Esophagus muscularis mucosa (tissue), 4 donors: Measurements from ENCODE around the gene RNGTT. TPM values are rescaled to one million over a fixed set of nuclear protein-coding genes. Genes with fewer than 3 reads are reported as not detected.

ENCODE experiments used
- DNase-seq: peaks from one replicate; pipeline ENCODE4 v3.0.0-alpha.2; 2017; ENCODE audit errors: extremely low spot score
- H3K27ac ChIP-seq, 4 donors: fragments of 200-600 bp; sonication (generic); replicated peaks in 1 of 4; 1 replicate in 3 of 4; 2 replicates in 1 of 4; pipeline ENCODE4 v1.5.1; 2016 to 2019; ENCODE audit warnings: mild to moderate bottlenecking in 1 of 4
- H3K27me3 ChIP-seq, 4 donors: fragments of 200-600 bp; sonication (generic); one replicate each; pipeline versions ENCODE4 v1.5.1 to v1.6.0; 2016 to 2019
- H3K36me3 ChIP-seq, 4 donors: fragments of 200-600 bp; sonication (generic); one replicate each; pipeline ENCODE4 v1.5.1; 2016 to 2019
- H3K4me1 ChIP-seq, 4 donors: fragments of 200-600 bp; sonication (generic); one replicate each; pipeline ENCODE4 v1.5.1; 2016 to 2019
- H3K4me3 ChIP-seq, 4 donors: fragments of 200-600 bp; sonication (generic); 1 replicate in 2 of 4; 2 replicates in 2 of 4; pipeline ENCODE4 v1.5.1; 2016 to 2019; ENCODE audit warnings: mild to moderate bottlenecking in 4 of 4, moderate library complexity in 1 of 4
- H3K9me3 ChIP-seq, 4 donors: fragments of 200-600 bp; sonication (generic); 1 replicate in 3 of 4; 2 replicates in 1 of 4; pipeline ENCODE4 v1.5.1; 2016 to 2019
- CTCF ChIP-seq, 3 experiments: fragments of 200-600 bp in 2 of 3; fragments of 450-650 bp in 1 of 3; sonication (generic) in 2 of 3; IDR thresholded peaks; one replicate each; pipeline ENCODE4 v1.5.1; 2017 to 2019; ENCODE audit warnings: antibody characterized with exemption in 3 of 3, mild to moderate bottlenecking in 2 of 3, moderate library complexity in 1 of 3
- EP300 ChIP-seq: sonication (generic); formaldehyde crosslinking; IDR thresholded peaks from one replicate; pipeline ENCODE4 v1.6.1; 2017; ENCODE audit warnings: antibody characterized with exemption
- POLR2A ChIP-seq: fragments of 450-650 bp; IDR thresholded peaks from one replicate; pipeline ENCODE4 v1.6.1; 2017; ENCODE audit warnings: antibody characterized with exemption, moderate library complexity, mild to moderate bottlenecking, low read depth
- POLR2AphosphoS5 ChIP-seq, 2 donors: sonication (generic); formaldehyde crosslinking; IDR thresholded peaks; one replicate each; pipeline ENCODE4 v1.6.1; 2017; ENCODE audit warnings: antibody characterized with exemption in 2 of 2
- WGBS: methylation state at CpG from one replicate; pipeline ENCODE4 v1.1.5; 2018; 5-methylcytosine and 5-hydroxymethylcytosine counted together
- intact Hi-C: fragments of 100-400 bp; cut with DNase I; formaldehyde crosslinking; loops from one replicate; pipeline ENCODE4 v1.15.1; 2023
- total RNA-seq, 4 donors: library from RNA; depleted of rRNA; stranded (reverse); fragments of >200 nt; gene quantifications; one replicate each; pipeline versions ENCODE4 v1.1.0 to v1.2.1, GENCODE V29; 2016

RNGTT gene
- total RNA-seq, 4 donors from 2014 or later = 10.7 to 13.9 (median 12.0) TPM

GRCh38 chr6:88869263-88870020, 94.0 kb downstream of the RNGTT start:
- WGBS = 79% methylated on average over 1 of the region's 1 CpG
- Histone ChIP-seq H3K27me3 (no peaks in the 10 kb centered on the region), H3K9me3 (no peaks in the 10 kb centered on the region), H3K4me1 (peaks cover 0 to 5% (median 2%) of the 10 kb centered on the region in 4 donors), H3K4me3 (no peak overlapping the region), H3K27ac (no peak overlapping the region), H3K36me3 (no peaks in the 10 kb centered on the region)
- no peak for DNase-seq
- intact Hi-C loops = loop anchor here (5.0 kb wide), 1 partner anchor 942 kb away; no protein-coding TSS in a partner anchor
- no peak for TF ChIP-seq EP300
- TF ChIP-seq POLR2AphosphoS5 (IDR thresholded peaks at IDR 0.05) = no peak
- TF ChIP-seq CTCF (IDR thresholded peaks at IDR 0.05) = no peak
- TF ChIP-seq POLR2A = no peak

- no peak for TF ChIP-seq POLR2AphosphoS5 (IDR thresholded peaks at IDR 0.05)
- no peak for TF ChIP-seq CTCF (IDR thresholded peaks at IDR 0.05)
- TF ChIP-seq POLR2A = no peak
- no peak for TF ChIP-seq EP300
- no peak overlapping the region for H3K4me3 ChIP-seq
- H3K36me3 ChIP-seq = no peaks in the 10 kb centered on the region
- no peaks in the 10 kb centered on the region for H3K27me3 ChIP-seq
- 83% methylated on average over 2 of the region's 2 CpGs for WGBS
- H3K27ac ChIP-seq = no peak overlapping the region
- intact Hi-C loops = no loop called here
- no peak for DNase-seq
- H3K9me3 ChIP-seq = no peaks in the 10 kb centered on the region
- peaks cover 0 to 12% (median 3%) of the 10 kb centered on the region in 4 donors for H3K4me1 ChIP-seq
These were observed 95.3 kb downstream of the RNGTT start for GRCh38 chr6:88867841-88868731.

- Histone ChIP-seq H3K9me3 (no peaks in the 10 kb centered on the region), H3K36me3 (peaks cover 0 to 4% (median 0%) of the 10 kb centered on the region in 4 donors), H3K4me1 (peaks cover 0 to 12% (median 3%) of the 10 kb centered on the region in 4 donors), H3K4me3 (no peak overlapping the region), H3K27me3 (no peaks in the 10 kb centered on the region), H3K27ac (no peak overlapping the region)
- DNase-seq = no peak
- TF ChIP-seq POLR2AphosphoS5 (IDR thresholded peaks at IDR 0.05) = no peak
- TF ChIP-seq EP300 = no peak
- no peak for TF ChIP-seq CTCF (IDR thresholded peaks at IDR 0.05)
- no peak for TF ChIP-seq POLR2A
- WGBS = 97% methylated on average over 2 of the region's 2 CpGs
- intact Hi-C loops = no loop called here
These were observed 96.6 kb downstream of the RNGTT start for GRCh38 chr6:88866856-88867255.

GRCh38 chr6:88865275-88865674, 98.1 kb downstream of the RNGTT start:
- TF ChIP-seq CTCF (IDR thresholded peaks at IDR 0.05) (no peak), POLR2AphosphoS5 (IDR thresholded peaks at IDR 0.05) (no peak), POLR2A (no peak), EP300 (no peak)
- Histone ChIP-seq H3K4me3 (no peak overlapping the region), H3K9me3 (no peaks in the 10 kb centered on the region), H3K4me1 (peaks cover 0 to 12% (median 3%) of the 10 kb centered on the region in 4 donors), H3K27ac (no peak overlapping the region), H3K27me3 (no peaks in the 10 kb centered on the region), H3K36me3 (peaks cover 0 to 4% (median 0%) of the 10 kb centered on the region in 4 donors)
- no peak for DNase-seq
- intact Hi-C loops = no loop called here
- WGBS = 96% methylated on average over 2 of the region's 2 CpGs
